Measurements from ENCODE around the gene AZU1. TPM values are rescaled to one million over a fixed set of nuclear protein-coding genes. Genes with fewer than 3 reads are reported as not detected.

Gene AZU1
- total and polyA plus RNA-seq, 7 donors: 0.03 to 1.1 (median 0.36) TPM; not detected in 4

- Histone ChIP-seq H3K27ac (peak overlapping the region in 1 of 4 donors; percentile 49), H3K4me3 (no peak overlapping the region), H3K9me3 (no peaks in the 10 kb centered on the region), H3K27me3 (peaks cover 0 to 16% (median 0%) of the 10 kb centered on the region in 3 donors), H3K4me1 (peaks cover 0 to 5% (median 0%) of the 10 kb centered on the region in 4 donors), H3K36me3 (no peaks in the 10 kb centered on the region)
- intact Hi-C loops (cut with DNase I): no loop called here
- no peak for TF ChIP-seq EP300 (IDR thresholded peaks at IDR 0.05)
- TF ChIP-seq POLR2A (IDR thresholded peaks at IDR 0.05): no peak
- no peak for TF ChIP-seq CTCF (IDR thresholded peaks at IDR 0.05)
- TF ChIP-seq POLR2AphosphoS5 (IDR thresholded peaks at IDR 0.05): no peak
- DNase-seq: no peak
- 43 to 64% methylated on average over 30 of the region's 30 CpGs for WGBS, 2 donors
Observed at GRCh38 chr19:782878-783668, 44.6 kb upstream of the AZU1 start.

GRCh38 chr19:784541-784940, 43.1 kb upstream of the AZU1 start:
- intact Hi-C loops (cut with DNase I): no loop called here
- 77 to 89% methylated on average over 13 of the region's 13 CpGs for WGBS, 2 donors
- Histone ChIP-seq H3K4me3 (no peak overlapping the region), H3K9me3 (no peaks in the 10 kb centered on the region), H3K4me1 (peaks cover 0 to 11% (median 3%) of the 10 kb centered on the region in 4 donors), H3K27ac (no peak overlapping the region), H3K27me3 (peaks cover 0 to 8% (median 0%) of the 10 kb centered on the region in 3 donors), H3K36me3 (no peaks in the 10 kb centered on the region)
- DNase-seq: no peak
- no peak for TF ChIP-seq POLR2A (IDR thresholded peaks at IDR 0.05)
- no peak for TF ChIP-seq POLR2AphosphoS5 (IDR thresholded peaks at IDR 0.05)
- no peak for TF ChIP-seq EP300 (IDR thresholded peaks at IDR 0.05)
- TF ChIP-seq CTCF (IDR thresholded peaks at IDR 0.05): no peak

- Histone ChIP-seq H3K4me3 (no peak overlapping the region), H3K9me3 (no peaks in the 10 kb centered on the region), H3K27ac (no peak overlapping the region), H3K36me3 (no peaks in the 10 kb centered on the region), H3K27me3 (no peaks in the 10 kb centered on the region), H3K4me1 (peaks cover 0 to 11% (median 1%) of the 10 kb centered on the region in 4 donors)
- DNase-seq: no peak
- intact Hi-C loops (cut with DNase I): no loop called here
- no peak for TF ChIP-seq POLR2A (IDR thresholded peaks at IDR 0.05)
- no peak for TF ChIP-seq CTCF (IDR thresholded peaks at IDR 0.05)
- no peak for TF ChIP-seq EP300 (IDR thresholded peaks at IDR 0.05)
- TF ChIP-seq POLR2AphosphoS5 (IDR thresholded peaks at IDR 0.05): no peak
- WGBS, 2 donors: 90 to 91% methylated on average over 16 of the region's 16 CpGs
Observed at GRCh38 chr19:787536-787935, 40.1 kb upstream of the AZU1 start.

GRCh38 chr19:788686-788982, 39.0 kb upstream of the AZU1 start:
- Histone ChIP-seq H3K36me3 (no peaks in the 10 kb centered on the region), H3K9me3 (no peaks in the 10 kb centered on the region), H3K4me1 (peaks cover 0 to 11% (median 0%) of the 10 kb centered on the region in 4 donors), H3K4me3 (no peak overlapping the region), H3K27ac (peak overlapping the region; percentile 35 to 55 (median 42)), H3K27me3 (no peaks in the 10 kb centered on the region)
- TF ChIP-seq EP300 (IDR thresholded peaks at IDR 0.05): no peak
- intact Hi-C loops (cut with DNase I): no loop called here
- DNase-seq: no peak
- WGBS, 2 donors: 74 to 78% methylated on average over 11 of the region's 11 CpGs

GRCh38 chr19:788983-789700, 38.5 kb upstream of the AZU1 start:
- Histone ChIP-seq H3K4me3 (no peak overlapping the region), H3K27ac (peak overlapping the region; percentile 35 to 55 (median 42)), H3K27me3 (no peaks in the 10 kb centered on the region), H3K9me3 (no peaks in the 10 kb centered on the region), H3K36me3 (no peaks in the 10 kb centered on the region), H3K4me1 (peaks cover 0 to 11% (median 0%) of the 10 kb centered on the region in 4 donors)
- 58 to 76% methylated on average over 33 of the region's 33 CpGs for WGBS, 2 donors
- intact Hi-C loops (cut with DNase I): no loop called here
- TF ChIP-seq POLR2A (IDR thresholded peaks at IDR 0.05) (no peak), POLR2AphosphoS5 (IDR thresholded peaks at IDR 0.05) (no peak), EP300 (IDR thresholded peaks at IDR 0.05) (no peak), CTCF (IDR thresholded peaks at IDR 0.05) (no peak)
- no peak for DNase-seq

Data from sigmoid colon (tissue), 7 donors.